GM23248 (cell line): Measurements from ENCODE around the gene NEDD4L. TPM values are rescaled to one million over a fixed set of nuclear protein-coding genes. Genes with fewer than 3 reads are reported as not detected.

Experiments used
- DNase-seq: peaks from one replicate; pipeline ENCODE4 v3.0.0-alpha.2; 2015
- H2AFZ ChIP-seq: fragments of 200-600 bp; sonication (generic); 2 replicates; pipeline ENCODE4 v1.6.1; 2016; ENCODE audit warnings: antibody characterized with exemption
- H3F3A ChIP-seq: fragments of 200-600 bp; sonication (generic); 2 replicates; pipeline ENCODE4 v1.6.1; 2016; ENCODE audit warnings: mild to moderate bottlenecking, antibody characterized with exemption, mixed run types; ENCODE audit not compliant: insufficient read depth
- H3K27ac ChIP-seq: fragments of 200-600 bp; sonication (generic); 2 replicates; pipeline ENCODE4 v1.5.1; 2016; ENCODE audit warnings: mild to moderate bottlenecking
- H3K27me3 ChIP-seq: fragments of 200-600 bp; sonication (generic); replicated peaks from 2 replicates; pipeline ENCODE4 v1.6.1; 2016; ENCODE audit warnings: mild to moderate bottlenecking; ENCODE audit not compliant: insufficient read depth
- H3K36me3 ChIP-seq: fragments of 200-600 bp; sonication (generic); 2 replicates; pipeline ENCODE4 v1.6.1; 2016; ENCODE audit warnings: low read depth, mild to moderate bottlenecking
- H3K4me1 ChIP-seq: fragments of 200-600 bp; sonication (generic); 2 replicates; pipeline ENCODE4 v1.6.1; 2016; ENCODE audit warnings: mild to moderate bottlenecking; ENCODE audit not compliant: insufficient read depth
- H3K4me2 ChIP-seq: fragments of 200-600 bp; sonication (generic); one replicate; pipeline ENCODE4 v1.6.1; 2016; ENCODE audit warnings: mild to moderate bottlenecking; ENCODE audit not compliant: unreplicated experiment
- H3K4me3 ChIP-seq: fragments of 200-600 bp; sonication (generic); 2 replicates; pipeline ENCODE4 v1.5.1; 2016; ENCODE audit warnings: mild to moderate bottlenecking
- H3K79me2 ChIP-seq: fragments of 200-600 bp; sonication (generic); 2 replicates; pipeline ENCODE4 v1.6.1; 2016; ENCODE audit warnings: mild to moderate bottlenecking; ENCODE audit not compliant: insufficient read depth
- H3K9ac ChIP-seq: fragments of 200-600 bp; sonication (generic); 2 replicates; pipeline ENCODE4 v1.6.1; 2016; ENCODE audit warnings: mild to moderate bottlenecking
- H3K9me2 ChIP-seq: fragments of 200-600 bp; sonication (generic); 2 replicates; pipeline ENCODE4 v1.6.1; 2016; ENCODE audit warnings: mixed run types, mild to moderate bottlenecking, moderate library complexity; ENCODE audit not compliant: insufficient read depth
- H3K9me3 ChIP-seq: fragments of 200-600 bp; sonication (generic); one replicate; pipeline ENCODE4 v1.6.1; 2017; ENCODE audit warnings: low read depth
- H4K20me1 ChIP-seq: fragments of 200-600 bp; sonication (generic); 2 replicates; pipeline ENCODE4 v1.6.0; 2016; ENCODE audit not compliant: insufficient read depth
- EZH2 ChIP-seq: fragments of 200-600 bp; sonication (generic); IDR thresholded peaks from 2 replicates; pipeline ENCODE4 v1.6.1; 2018; ENCODE audit warnings: antibody characterized with exemption, mild to moderate bottlenecking; ENCODE audit not compliant: insufficient read depth, poor library complexity, severe bottlenecking
- EZH2phosphoT487 ChIP-seq: fragments of 200-600 bp; sonication (generic); IDR thresholded peaks from 2 replicates; pipeline ENCODE4 v1.6.1; 2018; ENCODE audit warnings: antibody characterized with exemption, moderate library complexity, mild to moderate bottlenecking, low read depth; ENCODE audit not compliant: insufficient read depth
- WGBS, 2 experiments: methylation state at CpG; one replicate each; pipeline ENCODE4 v1.1.6; 2015 to 2017; ENCODE audit warnings: low lambda C conversion rate in 2 of 2, low coverage in 1 of 2; ENCODE audit errors: missing lambda C conversion rate in 2 of 2; 5-methylcytosine and 5-hydroxymethylcytosine counted together
- in situ Hi-C: fragments of 300-500 bp; cut with MboI; formaldehyde crosslinking; loops from 2 replicates; pipeline ENCODE4 v1.15.0; 2020
- polyA plus RNA-seq: library from polyadenylated mRNA; unstranded; fragments of >200 nt; fragmentation: Nextera tagmentation; extraction: Ambion mirVana; gene quantifications from 2 replicates; pipeline ENCODE4 v1.2.1, GENCODE V29; 2016
- total RNA-seq: library from RNA; depleted of rRNA; stranded (reverse); fragments of >200 nt; shearing (Covaris generic); gene quantifications from 2 replicates; pipeline ENCODE4 v1.2.3, GENCODE V29; 2014

Gene NEDD4L
- total and polyA plus RNA-seq, 2 experiments from 2014 or later: 3.7 to 6.1 TPM

GRCh38 chr18:58105206-58105887 is 61.3 kb downstream of the NEDD4L start:
- H3K27ac ChIP-seq: no peak overlapping the region
- 66 to 73% methylated on average over 10 of the region's 10 CpGs for WGBS, 2 experiments
- no peaks in the 10 kb centered on the region for H4K20me1 ChIP-seq
- no peak overlapping the region for H2AFZ ChIP-seq
- TF ChIP-seq EZH2phosphoT487 (no peak), EZH2 (no peak)
- no peaks in the 10 kb centered on the region for H3K36me3 ChIP-seq
- no peak for DNase-seq
- in situ Hi-C loops: no loop called here
- no peaks in the 10 kb centered on the region for H3F3A ChIP-seq
- no peaks in the 10 kb centered on the region for H3K9me2 ChIP-seq
- H3K4me2 ChIP-seq: no peak overlapping the region
- H3K79me2 ChIP-seq: no peaks in the 10 kb centered on the region
- no peaks in the 10 kb centered on the region for H3K4me1 ChIP-seq
- H3K4me3 ChIP-seq: no peak overlapping the region
- no peaks in the 10 kb centered on the region for H3K9me3 ChIP-seq
- H3K27me3 ChIP-seq: peaks cover 4% of the 10 kb centered on the region
- no peak overlapping the region for H3K9ac ChIP-seq

- H3K27ac ChIP-seq: no peak overlapping the region
- no peak overlapping the region for H3K4me3 ChIP-seq
- peaks cover 4% of the 10 kb centered on the region for H3K27me3 ChIP-seq
- H3F3A ChIP-seq: no peaks in the 10 kb centered on the region
- TF ChIP-seq EZH2 (no peak), EZH2phosphoT487 (no peak)
- 14 to 16% methylated on average over 3 of the region's 3 CpGs for WGBS, 2 experiments
- no peak overlapping the region for H2AFZ ChIP-seq
- H3K9me2 ChIP-seq: no peaks in the 10 kb centered on the region
- no peak overlapping the region for H3K4me2 ChIP-seq
- no peak overlapping the region for H3K9ac ChIP-seq
- no peaks in the 10 kb centered on the region for H4K20me1 ChIP-seq
- in situ Hi-C loops: no loop called here
- no peaks in the 10 kb centered on the region for H3K36me3 ChIP-seq
- no peaks in the 10 kb centered on the region for H3K79me2 ChIP-seq
- H3K4me1 ChIP-seq: no peaks in the 10 kb centered on the region
- DNase-seq: no peak
- no peaks in the 10 kb centered on the region for H3K9me3 ChIP-seq
Measured at GRCh38 chr18:58105888-58106260, 61.8 kb downstream of the NEDD4L start.

GRCh38 chr18:58106289-58107070 is 62.5 kb downstream of the NEDD4L start:
- Histone ChIP-seq H4K20me1 (no peaks in the 10 kb centered on the region), H3K4me3 (no peak overlapping the region), H3K36me3 (no peaks in the 10 kb centered on the region), H3K4me2 (no peak overlapping the region), H2AFZ (no peak overlapping the region), H3K9me3 (no peaks in the 10 kb centered on the region), H3K9ac (no peak overlapping the region), H3K27me3 (peaks cover 4% of the 10 kb centered on the region), H3K79me2 (no peaks in the 10 kb centered on the region), H3K9me2 (no peaks in the 10 kb centered on the region), H3K4me1 (no peaks in the 10 kb centered on the region), H3K27ac (no peak overlapping the region), H3F3A (no peaks in the 10 kb centered on the region)
- in situ Hi-C loops: no loop called here
- TF ChIP-seq EZH2phosphoT487: no peak
- no peak for TF ChIP-seq EZH2
- WGBS, 2 experiments: 53 to 56% methylated on average over 6 of the region's 6 CpGs
- DNase-seq: no peak

DNA sequence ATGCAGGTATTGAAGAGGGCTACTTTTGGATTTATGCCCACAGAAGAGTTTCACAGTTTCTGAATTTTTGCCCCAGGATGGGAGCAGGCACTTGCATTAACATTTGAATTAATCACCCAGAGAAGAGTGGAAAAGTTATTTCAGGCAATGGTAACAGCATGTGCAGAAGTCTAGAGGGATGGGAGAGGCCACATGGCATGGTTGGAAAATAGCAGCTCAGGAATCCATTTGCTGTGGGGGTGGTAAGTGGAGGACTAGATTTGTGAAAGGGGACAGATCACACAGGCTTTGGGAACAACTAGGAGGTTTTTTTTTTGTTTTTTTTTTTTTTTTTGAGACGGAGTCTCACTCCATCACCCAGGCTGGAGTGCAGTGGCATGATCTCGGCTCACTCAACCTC is 65.2 kb downstream of the NEDD4L start:
- no peaks in the 10 kb centered on the region for H3K79me2 ChIP-seq
- in situ Hi-C loops: no loop called here
- DNase-seq: no peak
- H3K9me2 ChIP-seq: no peaks in the 10 kb centered on the region
- no peak for TF ChIP-seq EZH2phosphoT487
- no peak for TF ChIP-seq EZH2
- H3K9me3 ChIP-seq: no peaks in the 10 kb centered on the region
- WGBS, 2 experiments: 57 to 63% methylated on average over 2 of the region's 2 CpGs
- H2AFZ ChIP-seq: no peak overlapping the region
- no peaks in the 10 kb centered on the region for H3K4me1 ChIP-seq
- no peaks in the 10 kb centered on the region for H3K36me3 ChIP-seq
- no peak overlapping the region for H3K4me2 ChIP-seq
- H4K20me1 ChIP-seq: no peaks in the 10 kb centered on the region
- no peak overlapping the region for H3K4me3 ChIP-seq
- no peaks in the 10 kb centered on the region for H3F3A ChIP-seq
- no peak overlapping the region for H3K27ac ChIP-seq
- no peak overlapping the region for H3K9ac ChIP-seq
- H3K27me3 ChIP-seq: peaks cover 4% of the 10 kb centered on the region
